Measurements from ENCODE around the gene PLA2G2F. TPM values are rescaled to one million over a fixed set of nuclear protein-coding genes. Genes with fewer than 3 reads are reported as not detected.

Gene PLA2G2F
- total RNA-seq, 2 donors from 2014 or later, result not detected

GRCh38 chr1:20192871-20193411 is 53.8 kb downstream of the PLA2G2F start:
- Histone ChIP-seq H3K27ac (no peak overlapping the region), H3K27me3 (replicated peaks; ENCODE audit: insufficient read depth) (no peaks in the 10 kb centered on the region), H3K36me3 (no peaks in the 10 kb centered on the region), H3K4me3 (no peak overlapping the region), H3K4me1 (ENCODE audit: control insufficient read depth in 1 of 2, low read depth in 2 of 2) (no peaks in the 10 kb centered on the region), H3K9me3 (no peaks in the 10 kb centered on the region)
- DNase-seq (ENCODE audit: low spot score) (no peak), ATAC-seq (ENCODE audit: insufficient number of reproducible peaks, low FRiP score, low read depth) (no peak)
- TF ChIP-seq, protein P1, sequence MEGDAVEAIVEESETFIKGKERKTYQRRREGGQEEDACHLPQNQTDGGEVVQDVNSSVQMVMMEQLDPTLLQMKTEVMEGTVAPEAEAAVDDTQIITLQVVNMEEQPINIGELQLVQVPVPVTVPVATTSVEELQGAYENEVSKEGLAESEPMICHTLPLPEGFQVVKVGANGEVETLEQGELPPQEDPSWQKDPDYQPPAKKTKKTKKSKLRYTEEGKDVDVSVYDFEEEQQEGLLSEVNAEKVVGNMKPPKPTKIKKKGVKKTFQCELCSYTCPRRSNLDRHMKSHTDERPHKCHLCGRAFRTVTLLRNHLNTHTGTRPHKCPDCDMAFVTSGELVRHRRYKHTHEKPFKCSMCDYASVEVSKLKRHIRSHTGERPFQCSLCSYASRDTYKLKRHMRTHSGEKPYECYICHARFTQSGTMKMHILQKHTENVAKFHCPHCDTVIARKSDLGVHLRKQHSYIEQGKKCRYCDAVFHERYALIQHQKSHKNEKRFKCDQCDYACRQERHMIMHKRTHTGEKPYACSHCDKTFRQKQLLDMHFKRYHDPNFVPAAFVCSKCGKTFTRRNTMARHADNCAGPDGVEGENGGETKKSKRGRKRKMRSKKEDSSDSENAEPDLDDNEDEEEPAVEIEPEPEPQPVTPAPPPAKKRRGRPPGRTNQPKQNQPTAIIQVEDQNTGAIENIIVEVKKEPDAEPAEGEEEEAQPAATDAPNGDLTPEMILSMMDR (IDR thresholded peaks at IDR 0.05), result no peak

DNA sequence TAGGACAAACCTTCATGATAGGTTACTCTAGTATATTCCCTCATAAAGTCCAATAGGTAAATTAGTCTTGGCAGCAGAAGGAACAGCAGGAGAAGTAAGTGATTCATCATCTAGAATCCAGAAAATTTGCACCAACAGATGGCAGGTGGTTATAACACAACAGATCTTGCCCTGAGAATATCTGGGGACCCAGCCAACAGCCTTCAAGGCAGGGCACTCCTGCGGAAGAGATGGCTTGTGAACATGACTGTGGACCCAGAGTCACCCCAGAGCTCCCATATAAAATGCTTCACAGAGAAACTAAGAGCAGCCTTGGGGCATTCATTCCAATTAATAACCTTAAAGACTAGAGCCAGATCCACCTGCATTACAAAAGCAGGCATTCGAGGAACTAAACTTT is 55.1 kb downstream of the PLA2G2F start:
- no peaks in the 10 kb centered on the region for H3K9me3 ChIP-seq
- ATAC-seq (ENCODE audit: insufficient number of reproducible peaks, low FRiP score, low read depth) (no peak), DNase-seq (ENCODE audit: low spot score) (no peak)
- no peak overlapping the region for H3K27ac ChIP-seq
- no peaks in the 10 kb centered on the region for H3K4me1 ChIP-seq (ENCODE audit: control insufficient read depth in 1 of 2, low read depth in 2 of 2)
- no peaks in the 10 kb centered on the region for H3K36me3 ChIP-seq
- no peaks in the 10 kb centered on the region for H3K27me3 ChIP-seq (replicated peaks; ENCODE audit: insufficient read depth)
- no peak overlapping the region for H3K4me3 ChIP-seq
- TF ChIP-seq, protein P1 (IDR thresholded peaks at IDR 0.05), result no peak

GRCh38 chr1:20194757-20195461 is 55.8 kb downstream of the PLA2G2F start:
- TF ChIP-seq, protein P1 (IDR thresholded peaks at IDR 0.05), result peak; percentile 44
- Histone ChIP-seq H3K4me1 (ENCODE audit: control insufficient read depth in 1 of 2, low read depth in 2 of 2) (no peaks in the 10 kb centered on the region), H3K27ac (no peak overlapping the region), H3K4me3 (no peak overlapping the region), H3K9me3 (no peaks in the 10 kb centered on the region), H3K27me3 (replicated peaks; ENCODE audit: insufficient read depth) (no peaks in the 10 kb centered on the region), H3K36me3 (no peaks in the 10 kb centered on the region)
- ATAC-seq (ENCODE audit: insufficient number of reproducible peaks, low FRiP score, low read depth), result no peak
- DNase-seq (ENCODE audit: low spot score), result no peak

DNA sequence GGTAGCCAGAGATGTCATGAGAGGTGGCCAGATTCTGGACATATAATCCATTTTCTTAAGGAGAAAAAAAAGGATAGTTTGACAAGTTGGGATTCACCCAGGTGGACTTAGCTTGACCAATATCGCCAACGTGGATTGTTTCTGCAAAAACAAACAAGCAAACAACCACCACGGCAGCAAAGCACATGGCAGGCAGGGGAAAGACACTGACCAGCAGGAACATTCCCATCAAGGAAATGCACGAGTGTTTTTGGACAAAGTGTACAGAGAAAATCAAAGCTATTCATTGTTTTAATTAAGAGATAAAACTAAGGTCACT is 56.3 kb downstream of the PLA2G2F start:
- DNase-seq (ENCODE audit: low spot score) (no peak), ATAC-seq (ENCODE audit: insufficient number of reproducible peaks, low FRiP score, low read depth) (no peak)
- no peak overlapping the region for H3K27ac ChIP-seq
- no peaks in the 10 kb centered on the region for H3K4me1 ChIP-seq (ENCODE audit: control insufficient read depth in 1 of 2, low read depth in 2 of 2)
- H3K4me3 ChIP-seq, result no peak overlapping the region
- H3K9me3 ChIP-seq, result no peaks in the 10 kb centered on the region
- H3K27me3 ChIP-seq (replicated peaks; ENCODE audit: insufficient read depth), result no peaks in the 10 kb centered on the region
- TF ChIP-seq, protein P1 (IDR thresholded peaks at IDR 0.05), result no peak
- no peaks in the 10 kb centered on the region for H3K36me3 ChIP-seq

DNA sequence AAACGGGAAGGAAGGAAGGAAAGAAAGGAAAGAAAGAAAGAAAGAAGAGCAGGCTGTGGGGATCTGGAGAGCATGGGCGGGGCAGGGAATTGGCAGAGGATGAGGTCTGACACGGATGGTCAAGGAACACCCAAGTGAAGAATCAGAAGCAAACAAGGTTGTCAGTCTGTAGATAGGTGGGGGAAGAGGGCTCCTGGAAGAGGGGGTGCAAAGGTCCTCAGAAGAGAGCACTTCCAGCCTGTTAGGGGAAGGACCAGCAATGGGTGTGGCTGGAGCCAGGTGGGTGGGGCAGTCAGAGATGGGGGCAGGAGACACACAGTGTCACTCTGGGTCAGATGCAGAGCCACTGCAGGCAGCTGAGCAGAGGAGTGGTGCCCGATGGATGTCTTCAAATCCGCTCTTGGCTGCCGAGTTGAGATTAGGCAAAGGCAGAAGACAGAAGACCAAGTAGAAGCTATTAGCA is 58.2 kb downstream of the PLA2G2F start:
- Histone ChIP-seq H3K9me3 (no peaks in the 10 kb centered on the region), H3K36me3 (no peaks in the 10 kb centered on the region), H3K4me3 (no peak overlapping the region), H3K27ac (no peak overlapping the region), H3K4me1 (ENCODE audit: control insufficient read depth in 1 of 2, low read depth in 2 of 2) (no peaks in the 10 kb centered on the region), H3K27me3 (replicated peaks; ENCODE audit: insufficient read depth) (no peaks in the 10 kb centered on the region)
- no peak for ATAC-seq (ENCODE audit: insufficient number of reproducible peaks, low FRiP score, low read depth)
- no peak for DNase-seq (ENCODE audit: low spot score)
- TF ChIP-seq, protein P1 (IDR thresholded peaks at IDR 0.05), result no peak
